Activated CD4-positive, alpha-beta T cell treated with anti-CD3 and anti-CD28 coated beads, Interleukin-2, Interleukin-6, amounts not matched to agents 100 ng/mL and 50 ng/mL, durations not matched to agents 16 hours and 8 hours (primary cell): ENCODE measurements around the gene ARHGAP6.
A peak's percentile ranks its signal among the peaks of the same experiment; 100 is the strongest.
"Not testable (repeated sequence)": the region's sequence is repeated elsewhere in the genome, so short reads cannot be mapped to it uniquely, and the experiment has no call there.

Experiments used
- DNase-seq: peaks from one replicate; pipeline ENCODE4 v3.0.0-alpha.2; 2020

The ARHGAP6 gene

GRCh38 chrX:11272290-11272689, 393.4 kb downstream of the ARHGAP6 start:
- DNase-seq, result no peak

- no peak for DNase-seq
These were observed 395.7 kb downstream of the ARHGAP6 start for GRCh38 chrX:11269996-11270395.

- DNase-seq, result no peak
These were observed 396.7 kb downstream of the ARHGAP6 start for GRCh38 chrX:11269006-11269405.

- no peak for DNase-seq
These were observed 398.3 kb downstream of the ARHGAP6 start for GRCh38 chrX:11267425-11267824.

- no peak for DNase-seq
These were observed 399.1 kb downstream of the ARHGAP6 start for GRCh38 chrX:11266573-11267003.

GRCh38 chrX:11265352-11265751, 400.4 kb downstream of the ARHGAP6 start:
- no peak for DNase-seq

GRCh38 chrX:11264925-11265324, 400.8 kb downstream of the ARHGAP6 start:
- no peak for DNase-seq

GRCh38 chrX:11261260-11261659, 404.5 kb downstream of the ARHGAP6 start:
- no peak for DNase-seq

GRCh38 chrX:11259437-11259836, 406.3 kb downstream of the ARHGAP6 start:
- no peak for DNase-seq

- DNase-seq, result no peak
These were observed 408.0 kb downstream of the ARHGAP6 start for GRCh38 chrX:11257711-11258110.

GRCh38 chrX:11257290-11257689, 408.4 kb downstream of the ARHGAP6 start:
- DNase-seq, result no peak

- DNase-seq, result no peak
These were observed 411.2 kb downstream of the ARHGAP6 start for GRCh38 chrX:11254417-11255109.

- DNase-seq, result no peak
These were observed 421.1 kb downstream of the ARHGAP6 start for GRCh38 chrX:11244636-11245035.

- no peak for DNase-seq
These were observed 423.0 kb downstream of the ARHGAP6 start for GRCh38 chrX:11242704-11243103.

- DNase-seq, result no peak
These were observed 424.0 kb downstream of the ARHGAP6 start for GRCh38 chrX:11241720-11242119.

GRCh38 chrX:11239230-11239629, 426.5 kb downstream of the ARHGAP6 start:
- no peak for DNase-seq

- DNase-seq, result not testable (repeated sequence)
These were observed 430.3 kb downstream of the ARHGAP6 start for GRCh38 chrX:11235377-11235776.

- no peak for DNase-seq
These were observed 450.4 kb downstream of the ARHGAP6 start for GRCh38 chrX:11215191-11215921.

GRCh38 chrX:11214346-11215190, 451.2 kb downstream of the ARHGAP6 start:
- DNase-seq, result no peak

- no peak for DNase-seq
These were observed 453.0 kb downstream of the ARHGAP6 start for GRCh38 chrX:11212741-11213140.

GRCh38 chrX:11210415-11210801, 455.3 kb downstream of the ARHGAP6 start:
- no peak for DNase-seq

GRCh38 chrX:11209798-11210414, 455.8 kb downstream of the ARHGAP6 start:
- peak; percentile 0 for DNase-seq

- no peak for DNase-seq
These were observed 459.0 kb downstream of the ARHGAP6 start for GRCh38 chrX:11206716-11207115.
